GM21737 (cell line): ENCODE results near the gene LRRC2.

Source experiments
- ATAC-seq: cut with Tn5 transposase; IDR thresholded peaks from one replicate; pipeline ENCODE4 v1.9.1; 2021; ENCODE audit warnings: mild to moderate bottlenecking, moderate library complexity; ENCODE audit not compliant: unreplicated experiment

The LRRC2 gene

GRCh38 chr3:46482632-46483350 lies 83.3 kb downstream of the LRRC2 start:
- no peak for ATAC-seq

GRCh38 chr3:46481636-46482035 lies 84.5 kb downstream of the LRRC2 start:
- no peak for ATAC-seq

GRCh38 chr3:46480491-46481195 lies 85.5 kb downstream of the LRRC2 start:
- ATAC-seq, result no peak

- ATAC-seq, result no peak
Measured at GRCh38 chr3:46479696-46480095, 86.4 kb downstream of the LRRC2 start.

GRCh38 chr3:46479021-46479420 lies 87.1 kb downstream of the LRRC2 start:
- no peak for ATAC-seq

- ATAC-seq, result no peak
Measured at GRCh38 chr3:46478341-46478740, 87.8 kb downstream of the LRRC2 start.

GRCh38 chr3:46477756-46478155 lies 88.3 kb downstream of the LRRC2 start:
- no peak for ATAC-seq

- no peak for ATAC-seq
Measured at GRCh38 chr3:46477145-46477544, 89.0 kb downstream of the LRRC2 start.

- ATAC-seq, result no peak
Measured at GRCh38 chr3:46472736-46473135, 93.4 kb downstream of the LRRC2 start.

- no peak for ATAC-seq
Measured at GRCh38 chr3:46471371-46471914, 94.7 kb downstream of the LRRC2 start.

- ATAC-seq, result no peak
Measured at GRCh38 chr3:46470831-46471230, 95.3 kb downstream of the LRRC2 start.

- no peak for ATAC-seq
Measured at GRCh38 chr3:46469680-46470357, 96.3 kb downstream of the LRRC2 start.

- no peak for ATAC-seq
Measured at GRCh38 chr3:46468753-46469600, 97.1 kb downstream of the LRRC2 start.

GRCh38 chr3:46467562-46467961 lies 98.5 kb downstream of the LRRC2 start:
- ATAC-seq, result no peak

- no peak for ATAC-seq
Measured at GRCh38 chr3:46466871-46467403, 99.2 kb downstream of the LRRC2 start.

- ATAC-seq, result no peak
Measured at GRCh38 chr3:46466273-46466672, 99.8 kb downstream of the LRRC2 start.
